Measurements from ENCODE around the gene DDRGK1. TPM values are rescaled to one million over a fixed set of nuclear protein-coding genes. Genes with fewer than 3 reads are reported as not detected.
"Not testable (repeated sequence)": the region's sequence is repeated elsewhere in the genome, so short reads cannot be mapped to it uniquely, and the experiment has no call there.

Gene DDRGK1
- total RNA-seq, 1 experiment from 2014 or later: 81.4 TPM

- DNase-seq (ENCODE audit: extremely low read depth, low read depth): no peak
Measured at GRCh38 chr20:3189561-3190131, 14.8 kb downstream of the DDRGK1 start.

- no peak for DNase-seq (ENCODE audit: extremely low read depth, low read depth)
Measured at GRCh38 chr20:3188823-3189413, 15.6 kb downstream of the DDRGK1 start.

- not testable (repeated sequence) for DNase-seq (ENCODE audit: extremely low read depth, low read depth)
Measured at GRCh38 chr20:3187861-3188260, 16.6 kb downstream of the DDRGK1 start.

- DNase-seq (ENCODE audit: extremely low read depth, low read depth): no peak
Measured at GRCh38 chr20:3183896-3184612, 20.4 kb downstream of the DDRGK1 start.

GRCh38 chr20:3182429-3182828 lies 22.1 kb downstream of the DDRGK1 start:
- DNase-seq (ENCODE audit: extremely low read depth, low read depth): not testable (repeated sequence)

GRCh38 chr20:3181270-3181669 lies 23.2 kb downstream of the DDRGK1 start:
- no peak for DNase-seq (ENCODE audit: extremely low read depth, low read depth)

GRCh38 chr20:3180319-3180718 lies 24.2 kb downstream of the DDRGK1 start:
- DNase-seq (ENCODE audit: extremely low read depth, low read depth): no peak

GRCh38 chr20:3177746-3178485 lies 26.6 kb downstream of the DDRGK1 start:
- DNase-seq (ENCODE audit: extremely low read depth, low read depth): no peak

- no peak for DNase-seq (ENCODE audit: extremely low read depth, low read depth)
Measured at GRCh38 chr20:3175270-3175669, 29.2 kb downstream of the DDRGK1 start.

- no peak for DNase-seq (ENCODE audit: extremely low read depth, low read depth)
Measured at GRCh38 chr20:3174442-3175261, 29.8 kb downstream of the DDRGK1 start.

- DNase-seq (ENCODE audit: extremely low read depth, low read depth): peak; percentile 80
Measured at GRCh38 chr20:3173610-3174441, 30.7 kb downstream of the DDRGK1 start.

- peak; percentile 18 for DNase-seq (ENCODE audit: extremely low read depth, low read depth)
Measured at GRCh38 chr20:3172933-3173609, 31.4 kb downstream of the DDRGK1 start, which contains the start of gene LZTS3. Gene LZTS3, minus strand, starts transcription at chr20:3173549. Its CDS starts 6,386 bp downstream, at chr20:3167163.

- no peak for DNase-seq (ENCODE audit: extremely low read depth, low read depth)
Measured at GRCh38 chr20:3172126-3172932, 32.2 kb downstream of the DDRGK1 start.

- no peak for DNase-seq (ENCODE audit: extremely low read depth, low read depth)
Measured at GRCh38 chr20:3171391-3172125, 32.9 kb downstream of the DDRGK1 start.

- DNase-seq (ENCODE audit: extremely low read depth, low read depth): no peak
Measured at GRCh38 chr20:3168829-3169590, 35.5 kb downstream of the DDRGK1 start.

- DNase-seq (ENCODE audit: extremely low read depth, low read depth): no peak
Measured at GRCh38 chr20:3168079-3168828, 36.2 kb downstream of the DDRGK1 start.
